H1 (cell line): ENCODE results near the gene NAA60. TPM values are rescaled to one million over a fixed set of nuclear protein-coding genes. Genes with fewer than 3 reads are reported as not detected.
A peak's percentile ranks its signal among the peaks of the same experiment; 100 is the strongest.

Source experiments
- BACH1 ChIP-seq: IDR thresholded peaks from 2 replicates; pipeline ENCODE4 v1.6.1; 2012; ENCODE audit warnings: low read length, improper control_type of control experiment
- CBX5 ChIP-seq: fragments of 300-800, 300-1000 bp; sonication (generic); IDR thresholded peaks from 2 replicates; pipeline ENCODE4 v1.7.1; 2016; ENCODE audit warnings: antibody characterized with exemption, low read length, low read depth
- CBX8 ChIP-seq: fragments of 300-800, 300-1000 bp; sonication (generic); IDR thresholded peaks from 2 replicates; pipeline ENCODE4 v1.7.1; 2016; ENCODE audit warnings: low read depth, low read length, borderline replicate concordance
- CHD2 ChIP-seq: IDR thresholded peaks from 2 replicates; pipeline ENCODE4 v1.6.1; 2012; ENCODE audit warnings: low read length, improper control_type of control experiment
- E2F6 ChIP-seq: IDR thresholded peaks from 2 replicates; pipeline ENCODE4 v1.6.1; 2012; ENCODE audit warnings: inconsistent platforms
- EGR1 ChIP-seq: IDR thresholded peaks from 2 replicates; pipeline ENCODE4 v1.6.1; 2011; ENCODE audit warnings: low read depth, low read length, borderline replicate concordance
- FOSL1 ChIP-seq: IDR thresholded peaks from 2 replicates; pipeline ENCODE4 v1.6.1; 2011; ENCODE audit warnings: mild to moderate bottlenecking, low read depth, low read length, moderate library complexity; ENCODE audit not compliant: insufficient read depth
- GABPA ChIP-seq: IDR thresholded peaks from 2 replicates; pipeline ENCODE4 v1.6.1; 2011; ENCODE audit warnings: mild to moderate bottlenecking, low read length, moderate library complexity, borderline replicate concordance; ENCODE audit not compliant: insufficient read depth
- JUND ChIP-seq: IDR thresholded peaks from 2 replicates; pipeline ENCODE4 v1.6.1; 2011; ENCODE audit warnings: mild to moderate bottlenecking, improper control_type of control experiment, low read length
- KDM4A ChIP-seq: IDR thresholded peaks from one replicate; pipeline ENCODE4 v1.7.1; 2012; ENCODE audit warnings: low read depth, mild to moderate bottlenecking, moderate library complexity, low read length, inconsistent platforms; ENCODE audit not compliant: severe bottlenecking
- MAX ChIP-seq: IDR thresholded peaks from 2 replicates; pipeline ENCODE4 v1.6.1; 2012; ENCODE audit warnings: inconsistent platforms
- NANOG ChIP-seq: IDR thresholded peaks from 2 replicates; pipeline ENCODE4 v1.6.1; 2011; ENCODE audit warnings: low read length, low read depth, mild to moderate bottlenecking, inconsistent platforms; ENCODE audit not compliant: insufficient read depth, poor library complexity, severe bottlenecking
- NRF1 ChIP-seq: IDR thresholded peaks from 2 replicates; pipeline ENCODE4 v1.6.1; 2011; ENCODE audit warnings: mild to moderate bottlenecking, low read depth, low read length, improper control_type of control experiment
- POLR2A ChIP-seq, 2 experiments: IDR thresholded peaks; 1 replicate in 1 of 2; 2 replicates in 1 of 2; pipeline ENCODE4 v1.6.1; 2011; ENCODE audit warnings: low read depth in 2 of 2, low read length in 2 of 2, mild to moderate bottlenecking in 2 of 2; ENCODE audit errors: control extremely low read depth in 1 of 2
- POU5F1 ChIP-seq: IDR thresholded peaks from 2 replicates; pipeline ENCODE4 v1.6.1; 2011; ENCODE audit warnings: low read depth, mild to moderate bottlenecking, low read length, moderate library complexity
- SIRT6 ChIP-seq: IDR thresholded peaks from one replicate; pipeline ENCODE4 v1.7.1; 2012; ENCODE audit warnings: low read length, inconsistent platforms
- SIX5 ChIP-seq: IDR thresholded peaks from 2 replicates; pipeline ENCODE4 v1.6.1; 2011; ENCODE audit warnings: mild to moderate bottlenecking, low read depth, low read length
- SP1 ChIP-seq: IDR thresholded peaks from 2 replicates; pipeline ENCODE4 v1.6.1; 2011; ENCODE audit warnings: low read depth, low read length
- SP2 ChIP-seq: IDR thresholded peaks from 2 replicates; pipeline ENCODE4 v1.6.1; 2012; ENCODE audit warnings: mild to moderate bottlenecking, low read length, inconsistent platforms
- SRF ChIP-seq: IDR thresholded peaks from 2 replicates; pipeline ENCODE4 v1.6.1; 2011; ENCODE audit warnings: mild to moderate bottlenecking, low read depth, low read length, moderate library complexity
- TAF1 ChIP-seq: IDR thresholded peaks from 2 replicates; pipeline ENCODE4 v1.6.1; 2011; ENCODE audit warnings: mild to moderate bottlenecking, low read depth, low read length
- TBP ChIP-seq: IDR thresholded peaks from 2 replicates; pipeline ENCODE4 v1.6.1; 2011; ENCODE audit warnings: low read depth, low read length, improper control_type of control experiment
- polyA plus RNA-seq, 7 experiments: library from polyadenylated mRNA; depleted of rRNA in 3 of 7; stranded (reverse) in 5 of 7; unstranded in 2 of 7; fragments of >200 nt in 5 of 7; fragments of 200-250 nt in 2 of 7; gene quantifications; 1 replicate in 5 of 7; 2 replicates in 1 of 7; 4 replicates in 1 of 7; pipeline versions ENCODE4 v1.2.1 to v1.2.3, GENCODE V29; 2011 to 2013; ENCODE audit warnings: missing spikeins in 2 of 7, mixed read lengths in 2 of 7
- total RNA-seq: library from RNA; stranded (reverse); fragmentation: NEBNext Ultra II Directional; extraction: Animal tissue kit (Norgen Biotek cat#: 25700); gene quantifications from 2 replicates; pipeline ENCODE4 v1.2.1, GENCODE V29; 2021
- TF ChIP-seq, protein P1 (sequence below): IDR thresholded peaks from 2 replicates; pipeline ENCODE4 v1.6.1; 2012; ENCODE audit warnings: low read length, inconsistent platforms

The NAA60 gene
- total and polyA plus RNA-seq, 2 of the 8 experiments (the other 6 are each of a cell fraction or from before 2014, with no cell fraction given), result 34.1 to 47.6 TPM

DNA sequence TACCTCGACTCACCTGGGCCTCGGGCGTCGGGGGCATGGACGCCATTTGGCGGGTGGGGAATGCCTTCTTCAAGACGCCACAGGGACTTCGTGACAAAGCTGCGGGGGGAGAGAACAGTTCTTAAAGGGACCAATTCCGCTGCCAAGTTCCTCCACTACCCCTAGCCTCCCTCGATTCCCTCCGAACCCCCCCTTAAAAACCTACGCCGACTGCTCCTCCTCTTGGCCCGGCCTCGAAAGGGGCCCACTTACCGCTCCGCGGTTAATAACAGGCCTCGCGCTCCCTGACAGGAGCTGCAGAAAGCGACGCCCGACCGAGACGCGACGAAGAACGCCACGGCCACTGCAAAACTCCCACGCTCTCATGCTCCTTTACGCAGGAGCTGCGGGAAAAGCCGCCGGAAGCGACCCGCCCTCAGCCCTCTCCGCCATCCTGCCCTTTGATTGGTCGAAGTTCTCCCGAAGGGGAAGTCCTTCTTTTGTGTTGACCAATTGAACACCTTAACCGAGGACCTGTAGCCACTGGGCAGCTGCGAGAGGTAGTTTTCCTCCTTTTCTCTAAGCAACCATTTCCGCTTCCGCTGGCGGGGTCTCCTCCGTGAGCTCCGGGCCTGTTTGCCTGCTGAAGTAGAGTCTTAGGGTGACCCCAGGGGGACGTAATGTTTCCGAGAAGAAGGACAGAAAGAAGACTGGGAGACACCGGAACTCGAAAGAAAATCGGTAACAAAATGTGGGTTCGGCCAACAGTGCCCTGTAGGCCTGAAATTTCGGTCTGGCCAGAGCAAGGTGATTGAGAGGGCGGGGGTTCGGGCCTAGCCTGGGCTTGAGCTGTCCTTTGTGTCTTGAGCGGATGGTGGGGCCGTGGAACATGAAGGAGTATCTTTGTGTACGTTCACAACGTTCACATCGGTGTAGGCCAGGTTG is at the start of gene NAA60, which contains the start of gene ZNF597 (continued):
- TF ChIP-seq CBX8 (no peak), CHD2 (no peak), MAX (0 out of 2 replicates have a peak, but pooled peaks have one; percentile 26), NANOG (no peak), TBP (0 out of 2 replicates have a peak, but pooled peaks have one; percentile 27), FOSL1 (no peak), POLR2A (IDR thresholded peaks at IDR 0.05; ENCODE audit: control extremely low read depth in 1 of 2, low read depth in 2 of 2, low read length in 2 of 2) (no peak), GABPA (peak; percentile 70; the same call in 1 of the 2 replicates), CBX5 (no peak), SP2 (peak; percentile 10; the same call in 1 of the 2 replicates), JUND (no peak), EGR1 (no peak), SRF (no peak), TAF1 (peak; percentile 44), SP1 (peak; percentile 83), BACH1 (no peak), KDM4A (peak; percentile 66), E2F6 (no peak), POU5F1 (no peak), SIRT6 (no peak), SIX5 (no peak), NRF1 (no peak)
- TF ChIP-seq, protein P1, sequence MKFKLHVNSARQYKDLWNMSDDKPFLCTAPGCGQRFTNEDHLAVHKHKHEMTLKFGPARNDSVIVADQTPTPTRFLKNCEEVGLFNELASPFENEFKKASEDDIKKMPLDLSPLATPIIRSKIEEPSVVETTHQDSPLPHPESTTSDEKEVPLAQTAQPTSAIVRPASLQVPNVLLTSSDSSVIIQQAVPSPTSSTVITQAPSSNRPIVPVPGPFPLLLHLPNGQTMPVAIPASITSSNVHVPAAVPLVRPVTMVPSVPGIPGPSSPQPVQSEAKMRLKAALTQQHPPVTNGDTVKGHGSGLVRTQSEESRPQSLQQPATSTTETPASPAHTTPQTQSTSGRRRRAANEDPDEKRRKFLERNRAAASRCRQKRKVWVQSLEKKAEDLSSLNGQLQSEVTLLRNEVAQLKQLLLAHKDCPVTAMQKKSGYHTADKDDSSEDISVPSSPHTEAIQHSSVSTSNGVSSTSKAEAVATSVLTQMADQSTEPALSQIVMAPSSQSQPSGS, result no peak
